Muscle layer of duodenum (tissue), 2 donors: ENCODE results near the gene FGGY.
"Not testable (repeated sequence)": the region's sequence is repeated elsewhere in the genome, so short reads cannot be mapped to it uniquely, and the experiment has no call there.

Experiments used
- H3K27ac ChIP-seq: one replicate; pipeline ENCODE4 v1.7.0; 2013; ENCODE audit warnings: mild to moderate bottlenecking, low read length
- H3K27me3 ChIP-seq: one replicate; pipeline ENCODE4 v1.7.0; 2013; ENCODE audit warnings: low read depth, mild to moderate bottlenecking, control low read depth, low read length
- H3K36me3 ChIP-seq, 2 donors: one replicate each; pipeline ENCODE4 v1.7.0; 2013; ENCODE audit warnings: low read length in 2 of 2, control low read depth in 1 of 2, mild to moderate bottlenecking in 1 of 2; ENCODE audit not compliant: insufficient read depth in 2 of 2, control insufficient read depth in 1 of 2
- H3K4me1 ChIP-seq, 2 donors: one replicate each; pipeline ENCODE4 v1.7.0; 2013; ENCODE audit warnings: low read length in 2 of 2, mild to moderate bottlenecking in 2 of 2, control low read depth in 1 of 2, moderate library complexity in 1 of 2; ENCODE audit not compliant: insufficient read depth in 2 of 2, control insufficient read depth in 1 of 2
- H3K4me3 ChIP-seq, 2 donors: one replicate each; pipeline ENCODE4 v1.7.0; 2013; ENCODE audit warnings: low read length in 2 of 2, low read depth in 1 of 2, mild to moderate bottlenecking in 1 of 2
- H3K9me3 ChIP-seq, 2 donors: one replicate each; pipeline ENCODE4 v1.7.0; 2013; ENCODE audit warnings: low read length in 2 of 2, control low read depth in 1 of 2, mild to moderate bottlenecking in 1 of 2; ENCODE audit not compliant: control insufficient read depth in 1 of 2
- donor health status: healthy.

FGGY gene

DNA sequence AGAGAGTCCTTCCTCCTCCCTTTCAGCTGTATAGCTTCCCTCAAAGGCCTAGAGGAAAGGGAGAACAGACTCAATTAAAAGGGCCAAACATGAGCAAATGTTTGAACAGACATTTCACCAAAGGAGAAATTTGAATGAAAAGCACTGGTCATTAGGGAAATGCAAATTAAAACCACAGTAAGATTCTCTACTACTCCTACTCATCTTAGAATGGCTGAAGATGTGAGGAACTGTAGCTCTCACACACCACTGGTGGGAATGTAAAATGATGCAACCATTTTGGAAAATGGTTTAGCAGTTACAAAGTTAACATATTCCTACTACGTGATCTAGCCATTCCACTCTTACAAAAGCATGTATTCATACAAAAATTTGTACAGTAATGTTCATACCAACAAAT, 264.9 kb downstream of the FGGY start:
- H3K4me3 ChIP-seq: no peak overlapping the region
- H3K27ac ChIP-seq: no peak overlapping the region

GRCh38 chr1:59564192-59564891, 267.4 kb downstream of the FGGY start:
- Histone ChIP-seq H3K9me3 (no peaks in the 10 kb centered on the region), H3K4me3 (no peak overlapping the region), H3K27me3 (no peaks in the 10 kb centered on the region), H3K36me3 (no peaks in the 10 kb centered on the region), H3K27ac (no peak overlapping the region), H3K4me1 (peaks cover 0 to 4% of the 10 kb centered on the region in 2 donors)

More for the DNA sequence above, 264.9 kb downstream of the FGGY start:
- Histone ChIP-seq H3K9me3 (no peaks in the 10 kb centered on the region), H3K36me3 (no peaks in the 10 kb centered on the region), H3K4me1 (peaks cover 0 to 4% of the 10 kb centered on the region in 2 donors), H3K27me3 (no peaks in the 10 kb centered on the region)

DNA sequence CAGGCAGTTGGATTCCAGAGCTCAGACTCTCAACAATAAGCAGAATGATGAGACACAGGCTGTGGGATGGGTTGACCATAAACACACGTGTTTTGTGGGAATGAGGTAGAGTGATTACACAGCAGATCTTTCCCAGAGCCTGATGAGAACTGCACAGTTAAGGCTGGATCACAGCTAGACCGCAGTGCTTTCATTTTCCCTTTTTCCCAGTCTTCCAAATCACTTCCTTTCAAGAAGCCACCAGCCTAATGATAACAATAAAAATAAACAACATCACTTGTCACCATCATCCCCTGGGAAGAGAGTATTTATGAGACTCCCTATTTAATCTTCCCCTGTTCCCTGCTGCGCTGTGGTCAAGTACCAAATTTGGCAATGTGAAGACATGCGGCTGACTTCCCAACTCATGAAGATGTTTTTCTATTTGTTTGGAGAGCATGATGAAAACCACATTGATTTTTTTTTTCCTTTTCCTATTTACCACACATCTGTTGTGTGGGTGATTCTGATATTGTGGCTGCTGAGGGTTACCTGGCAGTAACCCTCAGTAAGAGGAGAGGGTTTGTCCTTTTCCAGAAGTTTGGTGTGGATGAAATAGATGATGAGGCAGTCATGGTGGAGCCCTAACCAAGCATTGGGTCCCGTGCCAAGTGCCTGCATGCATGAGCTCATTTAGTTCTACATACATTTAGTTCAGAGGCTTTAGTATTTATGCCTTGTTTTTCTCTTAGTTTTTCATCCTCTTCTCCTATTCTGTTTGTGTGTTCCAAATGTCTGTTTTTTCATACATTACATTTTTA, 268.9 kb downstream of the FGGY start:
- no peaks in the 10 kb centered on the region for H3K9me3 ChIP-seq

DNA sequence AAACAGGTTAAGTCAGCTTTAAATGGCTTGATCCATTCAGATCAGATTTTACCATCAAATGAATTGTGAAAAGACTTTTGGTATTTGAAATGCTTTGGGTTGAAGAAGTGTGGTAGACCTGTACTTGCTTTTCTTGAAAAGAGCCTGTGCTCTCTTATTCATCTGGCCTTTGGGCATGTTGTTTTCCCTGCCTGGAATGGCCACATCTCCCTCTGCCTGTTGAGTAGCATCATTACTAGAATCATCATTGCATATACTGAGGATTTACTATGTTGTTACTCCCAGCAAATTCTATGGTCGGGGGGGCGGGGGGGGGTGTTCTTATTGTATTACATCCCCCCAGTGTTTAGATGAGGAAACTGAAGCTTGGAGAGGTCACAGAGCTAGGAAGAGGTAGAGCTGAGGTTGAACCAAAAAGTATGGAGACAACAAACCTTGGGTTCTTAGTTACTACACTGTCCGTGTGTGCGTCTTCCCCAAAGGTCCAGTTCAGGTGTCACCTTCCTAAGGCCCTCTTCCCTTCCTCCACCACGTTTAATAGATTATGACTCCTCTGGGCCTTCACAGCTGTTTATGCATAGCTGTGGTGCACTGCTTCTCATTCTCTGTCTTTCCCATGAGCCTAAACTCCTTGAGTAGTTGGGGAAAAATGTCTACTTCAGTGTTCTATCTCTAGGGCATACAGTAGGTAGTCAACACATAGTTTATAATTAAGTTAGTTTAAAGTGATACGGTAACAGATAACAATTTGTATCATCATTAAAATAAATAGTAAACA, 271.5 kb downstream of the FGGY start:
- Histone ChIP-seq H3K9me3 (no peaks in the 10 kb centered on the region), H3K36me3 (no peaks in the 10 kb centered on the region), H3K4me3 (no peak overlapping the region), H3K4me1 (peaks cover 0 to 4% of the 10 kb centered on the region in 2 donors), H3K27ac (no peak overlapping the region), H3K27me3 (no peaks in the 10 kb centered on the region)

More for the DNA sequence above, 268.9 kb downstream of the FGGY start:
- Histone ChIP-seq H3K4me1 (peaks cover 2 to 4% of the 10 kb centered on the region in 2 donors), H3K36me3 (no peaks in the 10 kb centered on the region), H3K4me3 (no peak overlapping the region), H3K27ac (peak overlapping the region; percentile 47), H3K27me3 (no peaks in the 10 kb centered on the region)

GRCh38 chr1:59569198-59569597, 272.3 kb downstream of the FGGY start:
- H3K27me3 ChIP-seq: no peaks in the 10 kb centered on the region

GRCh38 chr1:59570524-59570923, 273.6 kb downstream of the FGGY start:
- Histone ChIP-seq H3K4me3 (no peak overlapping the region), H3K27me3 (no peaks in the 10 kb centered on the region), H3K4me1 (peaks cover 0 to 4% of the 10 kb centered on the region in 2 donors), H3K27ac (no peak overlapping the region), H3K36me3 (no peaks in the 10 kb centered on the region), H3K9me3 (peaks cover 6 to 7% of the 10 kb centered on the region in 2 donors)

More at GRCh38 chr1:59569198-59569597, 272.3 kb downstream of the FGGY start:
- Histone ChIP-seq H3K9me3 (peaks cover 6% of the 10 kb centered on the region in 2 donors), H3K4me1 (peaks cover 0 to 4% of the 10 kb centered on the region in 2 donors), H3K4me3 (no peak overlapping the region), H3K36me3 (no peaks in the 10 kb centered on the region), H3K27ac (no peak overlapping the region)

- H3K4me3 ChIP-seq: no peak overlapping the region
- H3K9me3 ChIP-seq: peaks cover 6 to 7% of the 10 kb centered on the region in 2 donors
- peaks cover 0 to 4% of the 10 kb centered on the region in 2 donors for H3K4me1 ChIP-seq
- H3K27me3 ChIP-seq: no peaks in the 10 kb centered on the region
- no peaks in the 10 kb centered on the region for H3K36me3 ChIP-seq
- no peak overlapping the region for H3K27ac ChIP-seq
Measured at GRCh38 chr1:59574085-59574484, 277.2 kb downstream of the FGGY start.

DNA sequence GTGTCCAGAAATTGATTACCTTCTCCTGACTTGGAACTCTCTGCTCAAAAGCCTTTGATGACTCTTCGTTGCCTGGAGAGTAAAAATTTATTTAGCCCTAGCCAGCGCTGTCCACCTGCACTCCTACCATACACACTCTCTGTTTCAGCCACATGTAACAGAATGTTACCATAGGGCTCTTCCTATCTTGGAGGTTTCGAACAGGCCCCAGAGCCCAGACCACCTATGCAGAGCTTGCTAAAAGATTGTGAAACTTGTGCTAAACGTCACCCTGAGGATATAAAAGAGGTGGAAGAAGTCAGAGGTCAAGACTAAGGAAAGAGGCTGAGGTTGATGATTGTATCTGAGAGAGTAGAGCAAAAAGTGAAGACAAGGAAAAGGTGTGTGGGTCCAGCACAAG, 280.9 kb downstream of the FGGY start:
- Histone ChIP-seq H3K27ac (no peak overlapping the region), H3K36me3 (no peaks in the 10 kb centered on the region), H3K27me3 (no peaks in the 10 kb centered on the region), H3K4me3 (no peak overlapping the region), H3K4me1 (no peaks in the 10 kb centered on the region), H3K9me3 (peaks cover 6 to 7% of the 10 kb centered on the region in 2 donors)

GRCh38 chr1:59579222-59579621, 282.3 kb downstream of the FGGY start:
- peaks cover under 1 to 1% of the 10 kb centered on the region in 2 donors for H3K9me3 ChIP-seq
- no peak overlapping the region for H3K4me3 ChIP-seq
- no peaks in the 10 kb centered on the region for H3K36me3 ChIP-seq
- no peaks in the 10 kb centered on the region for H3K27me3 ChIP-seq
- no peaks in the 10 kb centered on the region for H3K4me1 ChIP-seq
- H3K27ac ChIP-seq: no peak overlapping the region

- Histone ChIP-seq H3K27me3 (no peaks in the 10 kb centered on the region), H3K27ac (no peak overlapping the region), H3K4me3 (no peak overlapping the region), H3K9me3 (no peaks in the 10 kb centered on the region), H3K36me3 (no peaks in the 10 kb centered on the region), H3K4me1 (no peaks in the 10 kb centered on the region)
Measured at GRCh38 chr1:59580257-59580656, 283.4 kb downstream of the FGGY start.

DNA sequence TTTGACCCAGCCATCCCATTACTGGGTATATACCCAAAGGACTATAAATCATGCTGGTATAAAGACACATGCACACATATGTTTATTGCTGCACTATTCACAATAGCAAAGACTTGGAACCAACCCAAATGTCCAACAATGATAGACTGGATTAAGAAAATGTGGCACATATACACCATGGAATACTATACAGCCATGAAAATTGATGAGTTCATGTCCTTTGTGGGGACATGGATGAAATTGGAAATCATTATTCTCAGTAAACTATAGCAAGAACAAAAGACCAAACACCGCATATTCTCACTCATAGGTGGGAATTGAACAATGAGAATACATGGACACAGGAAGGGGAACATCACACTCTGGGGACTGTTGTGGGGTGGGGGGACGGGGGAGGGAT, 295.5 kb downstream of the FGGY start:
- peaks cover 0 to 13% of the 10 kb centered on the region in 2 donors for H3K4me1 ChIP-seq
- H3K27ac ChIP-seq, H3K27me3 ChIP-seq, H3K9me3 ChIP-seq, H3K36me3 ChIP-seq, H3K4me3 ChIP-seq: not testable (repeated sequence)
